ENCODE results near the gene NPTX1. TPM values are rescaled to one million over a fixed set of nuclear protein-coding genes. Genes with fewer than 3 reads are reported as not detected.

NPTX1 gene
- total and polyA plus RNA-seq, 2 of the 13 experiments (the other 11 are each of a cell fraction or from before 2014, with no cell fraction given) = 0.01 TPM; not detected in 1

DNA sequence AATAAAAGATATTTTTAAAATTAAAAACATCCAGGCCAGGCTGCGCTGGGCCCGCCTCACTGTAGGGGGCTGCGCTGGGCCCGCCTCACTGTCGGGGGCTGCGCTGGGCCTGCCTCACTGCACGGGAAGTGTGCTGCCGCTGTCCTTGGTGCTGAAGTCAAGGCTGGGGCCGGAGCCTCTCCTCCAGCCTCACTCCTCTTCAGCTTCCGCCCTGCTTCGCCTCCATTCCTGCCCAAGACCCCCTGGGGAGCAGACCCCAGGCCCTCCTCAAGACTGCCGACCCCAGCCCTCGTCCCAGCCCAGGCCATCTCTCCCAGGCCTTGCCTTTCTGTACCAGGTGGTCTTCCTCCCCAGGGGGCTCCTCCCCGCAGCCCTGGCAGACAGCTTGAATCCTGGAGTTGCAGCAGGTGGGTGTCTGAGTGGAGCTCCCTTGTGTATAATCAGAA is 35.3 kb downstream of the NPTX1 start (continued):
- TF ChIP-seq, protein P1, sequence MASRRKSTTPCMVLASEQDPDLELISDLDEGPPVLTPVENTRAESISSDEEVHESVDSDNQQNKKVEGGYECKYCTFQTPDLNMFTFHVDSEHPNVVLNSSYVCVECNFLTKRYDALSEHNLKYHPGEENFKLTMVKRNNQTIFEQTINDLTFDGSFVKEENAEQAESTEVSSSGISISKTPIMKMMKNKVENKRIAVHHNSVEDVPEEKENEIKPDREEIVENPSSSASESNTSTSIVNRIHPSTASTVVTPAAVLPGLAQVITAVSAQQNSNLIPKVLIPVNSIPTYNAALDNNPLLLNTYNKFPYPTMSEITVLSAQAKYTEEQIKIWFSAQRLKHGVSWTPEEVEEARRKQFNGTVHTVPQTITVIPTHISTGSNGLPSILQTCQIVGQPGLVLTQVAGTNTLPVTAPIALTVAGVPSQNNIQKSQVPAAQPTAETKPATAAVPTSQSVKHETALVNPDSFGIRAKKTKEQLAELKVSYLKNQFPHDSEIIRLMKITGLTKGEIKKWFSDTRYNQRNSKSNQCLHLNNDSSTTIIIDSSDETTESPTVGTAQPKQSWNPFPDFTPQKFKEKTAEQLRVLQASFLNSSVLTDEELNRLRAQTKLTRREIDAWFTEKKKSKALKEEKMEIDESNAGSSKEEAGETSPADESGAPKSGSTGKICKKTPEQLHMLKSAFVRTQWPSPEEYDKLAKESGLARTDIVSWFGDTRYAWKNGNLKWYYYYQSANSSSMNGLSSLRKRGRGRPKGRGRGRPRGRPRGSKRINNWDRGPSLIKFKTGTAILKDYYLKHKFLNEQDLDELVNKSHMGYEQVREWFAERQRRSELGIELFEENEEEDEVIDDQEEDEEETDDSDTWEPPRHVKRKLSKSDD (CRISPR knock-in tag; IDR thresholded peaks at IDR 0.05; ENCODE audit: low read depth) = peak; percentile 49; the same call in 1 of the 2 replicates
- TF ChIP-seq SAFB2 (CRISPR knock-in tag; IDR thresholded peaks at IDR 0.05; ENCODE audit: borderline replicate concordance, low read depth) = no peak; the same call in 1 of the 2 replicates
- peak; percentile 85; the same call in 1 of the 2 replicates for TF ChIP-seq ZNF451 (CRISPR knock-in tag; IDR thresholded peaks at IDR 0.05)
- TF ChIP-seq, protein P2, sequence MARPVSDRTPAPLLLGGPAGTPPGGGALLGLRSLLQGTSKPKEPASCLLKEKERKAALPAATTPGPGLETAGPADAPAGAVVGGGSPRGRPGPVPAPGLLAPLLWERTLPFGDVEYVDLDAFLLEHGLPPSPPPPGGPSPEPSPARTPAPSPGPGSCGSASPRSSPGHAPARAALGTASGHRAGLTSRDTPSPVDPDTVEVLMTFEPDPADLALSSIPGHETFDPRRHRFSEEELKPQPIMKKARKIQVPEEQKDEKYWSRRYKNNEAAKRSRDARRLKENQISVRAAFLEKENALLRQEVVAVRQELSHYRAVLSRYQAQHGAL (CRISPR knock-in tag; IDR thresholded peaks at IDR 0.05; ENCODE audit: not compliant biosample characterization) = peak; percentile 95
- TF ChIP-seq ZNF34 (CRISPR knock-in tag; IDR thresholded peaks at IDR 0.05; ENCODE audit: borderline replicate concordance) = no peak
- peak; percentile 53; the same call in 1 of the 2 replicates for TF ChIP-seq ZNF777 (CRISPR knock-in tag; IDR thresholded peaks at IDR 0.05)
- no peak for TF ChIP-seq SMARCC2 (IDR thresholded peaks at IDR 0.05)
- 0 out of 2 replicates have a peak, but pooled peaks have one; percentile 39 for TF ChIP-seq SPEN (CRISPR knock-in tag; IDR thresholded peaks at IDR 0.05; ENCODE audit: low read depth)
- TF ChIP-seq SIN3B (IDR thresholded peaks at IDR 0.05; ENCODE audit: low read length) = no peak
- no peak for TF ChIP-seq TRIM24 (CRISPR knock-in tag; IDR thresholded peaks at IDR 0.05)
- TF ChIP-seq, protein P3, sequence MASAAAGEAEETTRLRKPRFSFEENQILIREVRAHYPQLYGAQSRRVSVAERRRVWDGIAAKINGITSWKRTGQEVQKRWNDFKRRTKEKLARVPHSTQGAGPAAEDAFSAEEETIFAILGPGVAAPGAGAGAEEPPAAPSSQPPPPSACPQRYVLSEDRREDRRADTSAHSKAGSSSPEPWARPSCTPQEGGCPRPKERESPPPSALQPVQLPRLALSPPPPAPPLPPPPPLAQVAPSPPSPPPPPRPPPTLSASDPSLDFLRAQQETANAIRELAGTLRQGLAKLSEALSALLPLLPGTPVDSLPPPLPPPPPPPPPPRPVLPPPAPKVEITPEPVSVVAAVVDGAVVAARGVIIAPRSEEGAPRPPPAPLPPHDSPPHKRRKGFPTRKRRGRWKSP (CRISPR knock-in tag; IDR thresholded peaks at IDR 0.05) = no peak
- TF ChIP-seq ZBTB42 (CRISPR knock-in tag; IDR thresholded peaks at IDR 0.05) = peak; percentile 70; the same call in 1 of the 2 replicates
- TF ChIP-seq, protein P4, sequence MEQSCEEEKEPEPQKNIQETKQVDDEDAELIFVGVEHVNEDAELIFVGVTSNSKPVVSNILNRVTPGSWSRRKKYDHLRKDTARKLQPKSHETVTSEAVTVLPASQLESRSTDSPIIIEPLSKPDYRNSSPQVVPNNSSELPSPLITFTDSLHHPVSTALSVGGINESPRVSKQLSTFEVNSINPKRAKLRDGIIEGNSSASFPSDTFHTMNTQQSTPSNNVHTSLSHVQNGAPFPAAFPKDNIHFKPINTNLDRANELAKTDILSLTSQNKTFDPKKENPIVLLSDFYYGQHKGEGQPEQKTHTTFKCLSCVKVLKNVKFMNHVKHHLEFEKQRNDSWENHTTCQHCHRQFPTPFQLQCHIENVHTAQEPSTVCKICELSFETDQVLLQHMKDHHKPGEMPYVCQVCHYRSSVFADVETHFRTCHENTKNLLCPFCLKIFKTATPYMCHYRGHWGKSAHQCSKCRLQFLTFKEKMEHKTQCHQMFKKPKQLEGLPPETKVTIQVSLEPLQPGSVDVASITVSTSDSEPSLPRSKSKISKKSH (CRISPR knock-in tag; IDR thresholded peaks at IDR 0.05; ENCODE audit: borderline replicate concordance) = peak; percentile 30; the same call in 1 of the 2 replicates
- no peak for TF ChIP-seq ZC3H4 (CRISPR knock-in tag; IDR thresholded peaks at IDR 0.05; ENCODE audit: borderline replicate concordance)
- peak; percentile 89; the same call in 1 of the 2 replicates for TF ChIP-seq ZNF749 (CRISPR knock-in tag; IDR thresholded peaks at IDR 0.05; ENCODE audit: borderline replicate concordance)
- TF ChIP-seq AHR (CRISPR knock-in tag; IDR thresholded peaks at IDR 0.05) = peak; percentile 97
- peak; percentile 87; the same call in 1 of the 2 replicates for TF ChIP-seq MYNN (CRISPR knock-in tag; IDR thresholded peaks at IDR 0.05; ENCODE audit: low read depth)
- TF ChIP-seq, protein P5, sequence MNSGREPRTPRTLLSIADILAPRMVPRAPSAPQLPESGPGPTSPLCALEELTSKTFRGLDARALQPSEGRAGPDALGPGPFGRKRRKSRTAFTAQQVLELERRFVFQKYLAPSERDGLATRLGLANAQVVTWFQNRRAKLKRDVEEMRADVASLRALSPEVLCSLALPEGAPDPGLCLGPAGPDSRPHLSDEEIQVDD (CRISPR knock-in tag; IDR thresholded peaks at IDR 0.05; ENCODE audit: borderline replicate concordance) = peak; percentile 65; the same call in 1 of the 2 replicates
- no peak for TF ChIP-seq HNF4G (IDR thresholded peaks at IDR 0.05; ENCODE audit: borderline replicate concordance, low read depth, low read length)
- TF ChIP-seq HNF4G (CRISPR knock-in tag; IDR thresholded peaks at IDR 0.05; ENCODE audit: borderline replicate concordance, low read depth) = no peak
- TF ChIP-seq PAF1 (CRISPR knock-in tag; IDR thresholded peaks at IDR 0.05) = no peak
- TF ChIP-seq, protein P6, sequence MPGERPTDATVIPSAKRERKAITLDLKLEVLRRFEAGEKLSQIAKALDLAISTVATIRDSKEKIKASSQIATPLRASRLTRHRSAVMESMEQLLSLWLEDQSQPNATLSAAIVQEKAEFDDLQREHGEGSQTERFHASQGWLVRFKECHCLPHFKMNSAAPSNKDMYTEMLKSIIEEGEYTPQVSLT (CRISPR knock-in tag; IDR thresholded peaks at IDR 0.05; ENCODE audit: borderline replicate concordance, low read depth) = no peak
- 0 out of 2 replicates have a peak, but pooled peaks have one; percentile 35 for TF ChIP-seq NRL (CRISPR knock-in tag; IDR thresholded peaks at IDR 0.05; ENCODE audit: borderline replicate concordance)
